Measurements from ENCODE around the gene NPAS2. TPM values are rescaled to one million over a fixed set of nuclear protein-coding genes. Genes with fewer than 3 reads are reported as not detected.
A peak's percentile ranks its signal among the peaks of the same experiment; 100 is the strongest.

NPAS2 gene
- total RNA-seq, 5 donors from 2014 or later (not counting 1 experiment from before 2014, with no cell fraction given) = 3.5 to 9.5 (median 4.4) TPM

DNA sequence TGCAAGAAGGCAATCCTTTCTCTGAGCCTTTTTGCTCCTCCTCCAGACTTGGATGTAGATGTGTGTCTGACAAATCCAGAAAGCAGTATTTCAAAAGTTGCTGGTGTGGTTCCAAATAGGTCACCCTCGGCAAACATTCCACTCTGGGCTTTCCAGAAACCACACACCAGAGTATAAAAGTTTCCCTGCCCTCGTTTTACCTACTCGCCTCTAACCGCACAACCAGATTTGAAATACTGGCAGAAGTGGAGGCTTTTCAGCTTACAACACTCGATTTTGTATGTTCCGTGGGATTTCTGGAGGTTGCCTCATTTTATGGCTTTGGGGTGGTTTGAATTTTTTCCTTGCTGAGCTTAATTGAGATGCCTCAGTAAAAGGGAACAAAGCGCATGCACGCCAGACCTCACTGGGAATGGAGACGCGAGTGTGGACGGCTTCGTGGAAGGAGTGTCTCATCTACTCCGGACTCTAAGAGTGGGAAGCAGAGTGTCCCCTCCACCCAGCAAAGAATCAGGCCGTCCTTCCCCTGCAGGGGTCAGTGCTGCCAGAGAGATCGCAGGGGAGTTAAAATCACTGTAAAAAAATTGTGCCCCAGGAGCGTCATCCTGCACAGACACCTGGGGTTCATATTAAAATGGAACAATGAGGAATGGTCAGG, 138.2 kb downstream of the NPAS2 start:
- no peaks in the 10 kb centered on the region for H3K36me3 Mint-ChIP-seq
- no peak overlapping the region for H3K4me3 Mint-ChIP-seq
- H3K9me3 ChIP-seq = no peaks in the 10 kb centered on the region
- CTCF ChIA-PET = interaction anchor here in 1 of 2 donors (0.6 kb wide), 1 partner anchor 15 kb away, joined by 5 read pairs; no protein-coding TSS in a partner anchor
- peaks cover 4 to 10% of the 10 kb centered on the region in 2 donors for H3K27me3 Mint-ChIP-seq
- H3K27me3 ChIP-seq (replicated peaks in 1 of 2; ENCODE audit: control insufficient read depth in 2 of 2, extremely low read depth in 1 of 2, insufficient read depth in 2 of 2, low read length in 1 of 2) = peaks cover 0 to 3% of the 10 kb centered on the region in 2 experiments
- no peak overlapping the region for H3K4me3 ChIP-seq (ENCODE audit: control insufficient read depth in 1 of 2, extremely low read depth in 1 of 2, low read length in 1 of 2)
- no peaks in the 10 kb centered on the region for H3K36me3 ChIP-seq (ENCODE audit: control insufficient read depth in 2 of 2, extremely low read depth in 1 of 2, insufficient read depth in 1 of 2, low read length in 1 of 2)
- H3K4me1 ChIP-seq (ENCODE audit: control insufficient read depth in 1 of 2, extremely low read depth in 1 of 2, insufficient read depth in 2 of 2, low read length in 2 of 2) = peaks cover 0 to 4% of the 10 kb centered on the region in 2 experiments
- ATAC-seq (replicated peaks in 1 of 4) (no peak), DNase-seq (no peak)
- H3K9me3 Mint-ChIP-seq = no peaks in the 10 kb centered on the region
- 85% methylated on average over 10 of the region's 16 CpGs for whole genome bisulfite sequencing (ENCODE audit: insufficient coverage)
- peaks cover 3 to 5% (median 4%) of the 10 kb centered on the region in 3 donors for H3K4me1 Mint-ChIP-seq
- POLR2A ChIA-PET = no interaction called here
- H3K27ac ChIP-seq (ENCODE audit: low read length) = no peak overlapping the region
- no peak overlapping the region for H3K27ac Mint-ChIP-seq

DNA sequence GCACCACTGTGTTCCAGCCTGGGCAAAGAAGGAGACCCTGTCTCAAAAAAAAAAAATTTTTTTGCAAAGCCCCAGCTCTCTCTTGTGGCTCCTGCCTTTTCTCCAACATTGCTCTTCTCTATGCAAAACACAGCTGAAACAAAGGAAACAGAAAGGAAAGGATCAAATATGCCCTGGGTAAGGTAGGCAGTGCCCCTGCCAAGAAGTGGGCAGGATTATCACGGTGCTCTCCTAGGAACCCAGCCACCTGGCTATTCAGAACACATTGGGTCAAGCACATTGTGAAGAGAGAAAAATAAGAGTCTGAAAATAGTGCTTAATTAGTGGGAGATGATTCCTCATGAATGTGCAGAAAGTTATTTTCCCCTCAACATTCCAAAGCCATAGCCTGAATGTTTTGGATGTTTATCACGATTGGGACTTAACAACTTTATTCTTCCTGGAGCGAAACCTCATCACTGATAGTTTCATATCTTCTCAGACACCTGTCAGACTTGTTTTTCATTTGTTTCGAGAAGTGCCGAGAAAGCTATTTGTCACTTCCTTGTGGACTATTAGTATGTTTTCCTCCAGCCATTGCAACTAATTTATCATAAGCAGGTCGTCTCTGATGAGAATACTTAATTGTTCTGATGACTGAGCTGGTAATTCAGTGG, 139.4 kb downstream of the NPAS2 start:
- POLR2A ChIA-PET = interaction anchor here in 1 of 2 donors (0.5 kb wide), 1 partner anchor 41 kb away, joined by 4 read pairs; no protein-coding TSS in a partner anchor
- H3K4me3 Mint-ChIP-seq = no peak overlapping the region
- Histone ChIP-seq H3K4me3 (ENCODE audit: control insufficient read depth in 1 of 2, extremely low read depth in 1 of 2, low read length in 1 of 2) (no peak overlapping the region), H3K4me1 (ENCODE audit: control insufficient read depth in 1 of 2, extremely low read depth in 1 of 2, insufficient read depth in 2 of 2, low read length in 2 of 2) (peaks cover 4 to 9% of the 10 kb centered on the region in 2 experiments), H3K36me3 (ENCODE audit: control insufficient read depth in 2 of 2, extremely low read depth in 1 of 2, insufficient read depth in 1 of 2, low read length in 1 of 2) (no peaks in the 10 kb centered on the region), H3K27me3 (replicated peaks in 1 of 2; ENCODE audit: control insufficient read depth in 2 of 2, extremely low read depth in 1 of 2, insufficient read depth in 2 of 2, low read length in 1 of 2) (peaks cover 0 to 3% of the 10 kb centered on the region in 2 experiments), H3K9me3 (no peaks in the 10 kb centered on the region), H3K27ac (ENCODE audit: low read length) (no peak overlapping the region)
- peaks cover 4 to 10% of the 10 kb centered on the region in 2 donors for H3K27me3 Mint-ChIP-seq
- DNase-seq = no peak
- CTCF ChIA-PET = no interaction called here
- no peaks in the 10 kb centered on the region for H3K36me3 Mint-ChIP-seq
- WGBS (ENCODE audit: insufficient coverage) = 0% methylated on average over 1 of the region's 6 CpGs
- ATAC-seq (replicated peaks in 1 of 4) = no peak
- H3K27ac Mint-ChIP-seq = peak overlapping the region in 1 of 2 donors; percentile 2
- no peaks in the 10 kb centered on the region for H3K9me3 Mint-ChIP-seq
- H3K4me1 Mint-ChIP-seq = peaks cover 5 to 7% (median 6%) of the 10 kb centered on the region in 3 donors

DNA sequence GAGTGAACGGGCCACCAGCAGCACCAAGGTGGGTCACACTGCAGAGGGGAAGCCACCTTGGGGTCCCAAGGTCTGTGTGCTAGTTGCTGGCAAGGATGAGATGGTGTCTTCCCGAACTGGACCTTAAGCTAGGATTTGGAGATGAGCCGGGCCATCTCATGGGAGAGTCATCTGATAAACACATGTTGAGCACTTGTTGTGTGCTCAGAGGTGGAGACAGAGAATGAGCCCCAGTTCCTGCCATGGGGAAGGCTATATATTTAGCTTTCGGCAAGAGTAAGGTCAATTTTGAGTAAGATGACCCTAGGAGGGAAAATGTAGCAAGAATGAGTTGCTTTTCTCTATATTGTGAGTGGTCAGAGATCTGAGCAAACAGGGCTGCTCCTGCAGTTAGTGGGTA, 140.7 kb downstream of the NPAS2 start:
- Histone ChIP-seq H3K27me3 (replicated peaks in 1 of 2; ENCODE audit: control insufficient read depth in 2 of 2, extremely low read depth in 1 of 2, insufficient read depth in 2 of 2, low read length in 1 of 2) (peaks cover 0 to 3% of the 10 kb centered on the region in 2 experiments), H3K27ac (ENCODE audit: low read length) (no peak overlapping the region), H3K36me3 (ENCODE audit: control insufficient read depth in 2 of 2, extremely low read depth in 1 of 2, insufficient read depth in 1 of 2, low read length in 1 of 2) (no peaks in the 10 kb centered on the region), H3K4me3 (ENCODE audit: control insufficient read depth in 1 of 2, extremely low read depth in 1 of 2, low read length in 1 of 2) (no peak overlapping the region), H3K4me1 (ENCODE audit: control insufficient read depth in 1 of 2, extremely low read depth in 1 of 2, insufficient read depth in 2 of 2, low read length in 2 of 2) (peaks cover 4 to 9% of the 10 kb centered on the region in 2 experiments), H3K9me3 (no peaks in the 10 kb centered on the region)
- H3K36me3 Mint-ChIP-seq = no peaks in the 10 kb centered on the region
- peaks cover 7 to 9% (median 8%) of the 10 kb centered on the region in 3 donors for H3K4me1 Mint-ChIP-seq
- H3K4me3 Mint-ChIP-seq = no peak overlapping the region
- no peak overlapping the region for H3K27ac Mint-ChIP-seq
- peaks cover 4 to 10% of the 10 kb centered on the region in 2 donors for H3K27me3 Mint-ChIP-seq
- ChIA-PET POLR2A (no interaction called here), CTCF (no interaction called here)
- DNase-seq = no peak
- no peak for ATAC-seq (replicated peaks in 1 of 4)
- 81% methylated on average over 3 of the region's 4 CpGs for WGBS (ENCODE audit: insufficient coverage)
- H3K9me3 Mint-ChIP-seq = no peaks in the 10 kb centered on the region

DNA sequence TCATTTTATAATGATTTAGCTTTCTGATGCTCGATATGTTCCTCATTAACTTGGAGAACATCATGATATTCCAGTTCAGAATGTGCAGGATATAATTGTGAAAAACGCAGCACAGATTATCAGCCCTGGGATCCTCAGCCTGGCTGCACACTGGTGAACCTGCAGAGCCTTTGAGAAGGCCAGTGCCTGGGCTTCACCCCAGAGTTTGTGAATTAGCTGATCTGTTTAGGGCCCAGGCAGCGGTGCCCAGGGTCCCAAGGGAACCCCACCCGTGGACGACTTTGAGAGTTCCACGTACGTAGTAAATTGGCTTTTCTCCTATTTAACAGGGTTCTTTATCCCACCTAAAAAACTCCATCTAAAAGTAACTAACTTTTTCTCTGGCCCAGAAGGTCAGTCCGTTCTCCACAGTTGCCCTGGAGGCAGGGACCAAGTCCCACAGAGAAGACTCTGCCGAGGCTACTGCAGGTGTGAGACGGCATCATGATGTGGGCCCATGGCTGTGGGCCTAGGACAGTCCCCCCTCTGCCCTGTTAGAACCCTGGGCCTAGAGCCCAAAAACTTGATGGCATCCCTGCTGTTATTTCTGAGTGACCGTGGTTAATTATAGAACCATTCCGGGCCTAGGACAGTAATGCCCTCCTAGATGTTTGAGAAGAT, 142.6 kb downstream of the NPAS2 start:
- no peak overlapping the region for H3K4me3 Mint-ChIP-seq
- H3K27me3 ChIP-seq (replicated peaks in 1 of 2; ENCODE audit: control insufficient read depth in 2 of 2, extremely low read depth in 1 of 2, insufficient read depth in 2 of 2, low read length in 1 of 2) = no peaks in the 10 kb centered on the region
- ATAC-seq (replicated peaks in 1 of 4) (no peak), DNase-seq (no peak)
- H3K4me1 ChIP-seq (ENCODE audit: control insufficient read depth in 1 of 2, extremely low read depth in 1 of 2, insufficient read depth in 2 of 2, low read length in 2 of 2) = peaks cover 4 to 9% of the 10 kb centered on the region in 2 experiments
- WGBS (ENCODE audit: insufficient coverage) = 93% methylated on average over 7 of the region's 12 CpGs
- ChIA-PET POLR2A (no interaction called here), CTCF (no interaction called here)
- H3K36me3 Mint-ChIP-seq = no peaks in the 10 kb centered on the region
- no peaks in the 10 kb centered on the region for H3K9me3 ChIP-seq
- H3K27ac Mint-ChIP-seq = no peak overlapping the region
- H3K9me3 Mint-ChIP-seq = no peaks in the 10 kb centered on the region
- H3K36me3 ChIP-seq (ENCODE audit: control insufficient read depth in 2 of 2, extremely low read depth in 1 of 2, insufficient read depth in 1 of 2, low read length in 1 of 2) = no peaks in the 10 kb centered on the region
- peaks cover 0 to 3% of the 10 kb centered on the region in 2 donors for H3K27me3 Mint-ChIP-seq
- peaks cover 7 to 9% (median 8%) of the 10 kb centered on the region in 3 donors for H3K4me1 Mint-ChIP-seq
- H3K4me3 ChIP-seq (ENCODE audit: control insufficient read depth in 1 of 2, extremely low read depth in 1 of 2, low read length in 1 of 2) = no peak overlapping the region
- H3K27ac ChIP-seq (ENCODE audit: low read length) = no peak overlapping the region

GRCh38 chr2:100963026-100963375, 143.1 kb downstream of the NPAS2 start:
- no peaks in the 10 kb centered on the region for H3K9me3 ChIP-seq
- Mint-ChIP-seq H3K4me1 (peaks cover 7 to 9% (median 8%) of the 10 kb centered on the region in 3 donors), H3K27me3 (peaks cover 0 to 3% of the 10 kb centered on the region in 2 donors), H3K4me3 (no peak overlapping the region), H3K9me3 (no peaks in the 10 kb centered on the region), H3K27ac (no peak overlapping the region), H3K36me3 (no peaks in the 10 kb centered on the region)
- H3K4me1 ChIP-seq (ENCODE audit: control insufficient read depth in 1 of 2, extremely low read depth in 1 of 2, insufficient read depth in 2 of 2, low read length in 2 of 2) = peaks cover 4 to 9% of the 10 kb centered on the region in 2 experiments
- H3K4me3 ChIP-seq (ENCODE audit: control insufficient read depth in 1 of 2, extremely low read depth in 1 of 2, low read length in 1 of 2) = no peak overlapping the region
- ChIA-PET CTCF (no interaction called here), POLR2A (no interaction called here)
- H3K27ac ChIP-seq (ENCODE audit: low read length) = no peak overlapping the region
- H3K27me3 ChIP-seq (replicated peaks in 1 of 2; ENCODE audit: control insufficient read depth in 2 of 2, extremely low read depth in 1 of 2, insufficient read depth in 2 of 2, low read length in 1 of 2) = no peaks in the 10 kb centered on the region
- no peaks in the 10 kb centered on the region for H3K36me3 ChIP-seq (ENCODE audit: control insufficient read depth in 2 of 2, extremely low read depth in 1 of 2, insufficient read depth in 1 of 2, low read length in 1 of 2)
- WGBS (ENCODE audit: insufficient coverage) = 80% methylated on average over 1 of the region's 4 CpGs
- no peak for DNase-seq
- no peak for ATAC-seq (replicated peaks in 1 of 4)

DNA sequence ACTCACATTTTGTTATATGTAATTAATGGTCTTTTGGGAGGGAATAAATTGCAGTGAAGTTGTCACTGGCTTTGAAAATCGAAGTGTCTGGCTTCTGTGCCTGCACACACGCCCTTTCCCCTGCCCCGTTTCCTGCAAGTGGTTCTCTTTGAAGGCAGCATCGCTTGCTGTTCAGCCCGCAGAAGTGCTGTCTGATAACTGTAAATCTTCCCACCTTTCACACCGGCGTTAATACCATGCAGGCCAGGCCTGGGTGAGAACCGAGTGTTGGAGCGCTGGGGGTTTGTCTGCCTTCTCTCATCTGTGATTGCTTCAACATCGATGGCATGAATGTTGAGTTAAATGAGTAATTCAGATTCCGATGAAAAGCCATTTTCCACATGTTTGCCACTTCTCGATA, 144.3 kb downstream of the NPAS2 start:
- Mint-ChIP-seq H3K36me3 (no peaks in the 10 kb centered on the region), H3K4me3 (no peak overlapping the region), H3K27ac (peak overlapping the region; percentile 29 to 46), H3K27me3 (no peaks in the 10 kb centered on the region), H3K9me3 (no peaks in the 10 kb centered on the region), H3K4me1 (peaks cover 7 to 9% (median 8%) of the 10 kb centered on the region in 3 donors)
- Histone ChIP-seq H3K9me3 (no peaks in the 10 kb centered on the region), H3K27ac (ENCODE audit: low read length) (no peak overlapping the region), H3K4me1 (ENCODE audit: control insufficient read depth in 1 of 2, extremely low read depth in 1 of 2, insufficient read depth in 2 of 2, low read length in 2 of 2) (peaks cover 4 to 9% of the 10 kb centered on the region in 2 experiments), H3K27me3 (replicated peaks in 1 of 2; ENCODE audit: control insufficient read depth in 2 of 2, extremely low read depth in 1 of 2, insufficient read depth in 2 of 2, low read length in 1 of 2) (peaks cover 0 to 3% of the 10 kb centered on the region in 2 experiments), H3K4me3 (ENCODE audit: control insufficient read depth in 1 of 2, extremely low read depth in 1 of 2, low read length in 1 of 2) (no peak overlapping the region), H3K36me3 (ENCODE audit: control insufficient read depth in 2 of 2, extremely low read depth in 1 of 2, insufficient read depth in 1 of 2, low read length in 1 of 2) (no peaks in the 10 kb centered on the region)
- peak; percentile 45 to 82 (median 72) for ATAC-seq (replicated peaks in 1 of 4)
- 50% methylated on average over 8 of the region's 12 CpGs for WGBS (ENCODE audit: insufficient coverage)
- peak in 18 of 35 experiments; percentile 8 to 38 (median 19) for DNase-seq
- ChIA-PET CTCF (interaction anchor here (0.6 to 0.7 kb wide), 2 partner anchors 40 to 498 kb away, joined by 4 to 5 read pairs; no protein-coding TSS in a partner anchor), POLR2A (interaction anchor here in 1 of 2 donors (0.7 kb wide), 1 partner anchor 1622 kb away, joined by 3 read pairs; no protein-coding TSS in a partner anchor)

Measured in T-cell (primary cell).